OCI-LY7 (cell line): ENCODE results near the gene BRCA2. TPM values are rescaled to one million over a fixed set of nuclear protein-coding genes. Genes with fewer than 3 reads are reported as not detected.

ENCODE experiments used
- BruUV-seq: library from RNA; stranded (reverse); fragments of 400-500 nt; replicated peaks from 2 replicates; lab custom pipeline; 2021; lab: Mats Ljungman, UMichigan
- CTCF ChIA-PET: fragments of 300-600 bp; sonication (Branson Sonifier 250); formaldehyde crosslinking; loops from one replicate; lab custom pipeline; 2022; ENCODE audit warnings: antibody characterized with exemption; ENCODE audit not compliant: unreplicated experiment; lab: Charles Lee
- POLR2A ChIA-PET: fragments of 300-600 bp; sonication (Branson Sonifier 250); formaldehyde crosslinking; loops from one replicate; lab custom pipeline; 2022; ENCODE audit warnings: antibody characterized with exemption; lab: Charles Lee
- DNase-seq: peaks from one replicate; pipeline ENCODE4 v3.0.0-alpha.2; 2015; ENCODE audit warnings: low spot score
- H2AFZ ChIP-seq: fragments of 200-600 bp; sonication (generic), shearing (Covaris generic); 2 replicates; pipeline ENCODE4 v1.6.1; 2014; ENCODE audit warnings: mild to moderate bottlenecking, antibody characterized with exemption, low read length, moderate library complexity
- H3K27ac ChIP-seq: fragments of 200-600 bp; sonication (generic); 2 replicates; pipeline ENCODE4 v1.5.1; 2014; ENCODE audit warnings: mixed run types, low read depth, mild to moderate bottlenecking, moderate library complexity, low read length, inconsistent platforms; ENCODE audit not compliant: poor library complexity, severe bottlenecking
- H3K36me3 ChIP-seq: fragments of 200-600 bp; sonication (generic); 2 replicates; pipeline ENCODE4 v1.6.1; 2014; ENCODE audit warnings: mild to moderate bottlenecking, antibody characterized with exemption, low read length, moderate library complexity, mixed read lengths; ENCODE audit not compliant: insufficient read depth
- H3K4me1 ChIP-seq: fragments of 200-600 bp; sonication (generic); 2 replicates; pipeline ENCODE4 v1.5.1; 2014; ENCODE audit warnings: mild to moderate bottlenecking, low read length; ENCODE audit not compliant: insufficient read depth, poor library complexity, severe bottlenecking
- H3K4me2 ChIP-seq: fragments of 200-600 bp; sonication (generic); 2 replicates; pipeline ENCODE4 v1.6.1; 2014; ENCODE audit warnings: mild to moderate bottlenecking, low read length
- H3K4me3 ChIP-seq: fragments of 200-600 bp; sonication (generic); 2 replicates; pipeline ENCODE4 v1.5.1; 2014; ENCODE audit warnings: mild to moderate bottlenecking, low read depth, low read length; ENCODE audit not compliant: poor library complexity, severe bottlenecking
- H3K79me2 ChIP-seq: fragments of 200-600 bp; sonication (generic); 2 replicates; pipeline ENCODE4 v1.6.1; 2016; ENCODE audit warnings: low read depth, mild to moderate bottlenecking, low read length, moderate library complexity, mixed read lengths; ENCODE audit not compliant: insufficient read depth
- H3K9me2 ChIP-seq: fragments of 200-600 bp; sonication (generic); 2 replicates; pipeline ENCODE4 v1.6.1; 2016; ENCODE audit warnings: mild to moderate bottlenecking, low read length, mixed read lengths; ENCODE audit not compliant: insufficient read depth
- H3K9me3 ChIP-seq: fragments of 200-600 bp; sonication (generic); 2 replicates; pipeline ENCODE4 v1.6.1; 2014; ENCODE audit warnings: mild to moderate bottlenecking, mixed run types, low read length, mixed read lengths
- H4K20me1 ChIP-seq: fragments of 200-600 bp; sonication (generic); 2 replicates; pipeline ENCODE4 v1.6.1; 2014; ENCODE audit warnings: mild to moderate bottlenecking, antibody characterized with exemption, low read length, moderate library complexity, mixed read lengths; ENCODE audit not compliant: insufficient read depth
- EZH2phosphoT487 ChIP-seq: fragments of 200-600 bp; sonication (generic); IDR thresholded peaks from 2 replicates; pipeline ENCODE4 v1.6.1; 2018; ENCODE audit warnings: low read depth, borderline replicate concordance, mild to moderate bottlenecking, mixed run types, antibody characterized with exemption, low read length, moderate library complexity, mixed read lengths
- intact Hi-C: fragments of 100-400 bp; cut with micrococcal nuclease; formaldehyde crosslinking; loops from one replicate; pipeline ENCODE4 v1.10.0; 2022; ENCODE audit not compliant: unreplicated experiment
- total RNA-seq, 2 experiments: library from RNA; depleted of rRNA in 1 of 2; stranded (reverse); fragments of >200 nt in 1 of 2; shearing (Covaris generic) in 1 of 2; gene quantifications; 2 replicates each; pipeline ENCODE4 v1.2.3, GENCODE V29; 2014 to 2022
- TF ChIP-seq, protein P1 (sequence below): fragments of 200-600 bp; sonication (generic); conservative IDR thresholded peaks from 2 replicates; pipeline ENCODE4 v1.5.1; 2014; ENCODE audit warnings: mild to moderate bottlenecking, antibody characterized with exemption, low read length, moderate library complexity, mixed read lengths

The BRCA2 gene
- total RNA-seq, 2 experiments from 2014 or later: 25.8 to 34.3 TPM

DNA sequence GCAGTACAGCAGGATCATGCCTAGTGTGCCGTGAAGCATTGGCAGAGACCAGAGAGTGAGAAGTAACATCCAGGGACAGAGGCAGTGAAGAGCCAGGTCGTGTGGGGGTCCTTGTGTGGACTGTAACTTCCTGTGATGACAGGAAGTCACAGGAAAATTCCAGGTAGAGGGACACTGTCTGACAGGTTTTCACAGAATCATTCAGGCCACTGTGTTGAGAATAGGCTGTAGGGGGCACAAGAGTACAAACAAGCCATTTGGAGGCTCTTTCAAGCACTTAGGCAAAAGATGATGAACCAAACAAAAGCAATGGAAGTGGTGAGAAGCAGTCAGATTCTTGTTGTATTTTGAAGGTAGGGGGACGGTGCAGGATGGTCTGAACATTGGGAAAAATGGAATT is 66.2 kb downstream of the BRCA2 start:
- CTCF ChIA-PET: no interaction called here
- no peak for DNase-seq
- Histone ChIP-seq H3K27ac (no peak overlapping the region), H4K20me1 (no peaks in the 10 kb centered on the region), H3K36me3 (peaks cover 96% of the 10 kb centered on the region), H3K79me2 (no peaks in the 10 kb centered on the region), H3K9me2 (no peaks in the 10 kb centered on the region), H3K4me2 (no peak overlapping the region), H2AFZ (no peak overlapping the region), H3K9me3 (no peaks in the 10 kb centered on the region), H3K4me1 (no peaks in the 10 kb centered on the region), H3K4me3 (no peak overlapping the region)
- intact Hi-C loops: no loop called here
- POLR2A ChIA-PET: no interaction called here
- no TSS peak for BruUV-seq
- TF ChIP-seq, protein P1, sequence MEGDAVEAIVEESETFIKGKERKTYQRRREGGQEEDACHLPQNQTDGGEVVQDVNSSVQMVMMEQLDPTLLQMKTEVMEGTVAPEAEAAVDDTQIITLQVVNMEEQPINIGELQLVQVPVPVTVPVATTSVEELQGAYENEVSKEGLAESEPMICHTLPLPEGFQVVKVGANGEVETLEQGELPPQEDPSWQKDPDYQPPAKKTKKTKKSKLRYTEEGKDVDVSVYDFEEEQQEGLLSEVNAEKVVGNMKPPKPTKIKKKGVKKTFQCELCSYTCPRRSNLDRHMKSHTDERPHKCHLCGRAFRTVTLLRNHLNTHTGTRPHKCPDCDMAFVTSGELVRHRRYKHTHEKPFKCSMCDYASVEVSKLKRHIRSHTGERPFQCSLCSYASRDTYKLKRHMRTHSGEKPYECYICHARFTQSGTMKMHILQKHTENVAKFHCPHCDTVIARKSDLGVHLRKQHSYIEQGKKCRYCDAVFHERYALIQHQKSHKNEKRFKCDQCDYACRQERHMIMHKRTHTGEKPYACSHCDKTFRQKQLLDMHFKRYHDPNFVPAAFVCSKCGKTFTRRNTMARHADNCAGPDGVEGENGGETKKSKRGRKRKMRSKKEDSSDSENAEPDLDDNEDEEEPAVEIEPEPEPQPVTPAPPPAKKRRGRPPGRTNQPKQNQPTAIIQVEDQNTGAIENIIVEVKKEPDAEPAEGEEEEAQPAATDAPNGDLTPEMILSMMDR: peak; percentile 37; the same call in 1 of the 2 replicates
- no peak for TF ChIP-seq EZH2phosphoT487

DNA sequence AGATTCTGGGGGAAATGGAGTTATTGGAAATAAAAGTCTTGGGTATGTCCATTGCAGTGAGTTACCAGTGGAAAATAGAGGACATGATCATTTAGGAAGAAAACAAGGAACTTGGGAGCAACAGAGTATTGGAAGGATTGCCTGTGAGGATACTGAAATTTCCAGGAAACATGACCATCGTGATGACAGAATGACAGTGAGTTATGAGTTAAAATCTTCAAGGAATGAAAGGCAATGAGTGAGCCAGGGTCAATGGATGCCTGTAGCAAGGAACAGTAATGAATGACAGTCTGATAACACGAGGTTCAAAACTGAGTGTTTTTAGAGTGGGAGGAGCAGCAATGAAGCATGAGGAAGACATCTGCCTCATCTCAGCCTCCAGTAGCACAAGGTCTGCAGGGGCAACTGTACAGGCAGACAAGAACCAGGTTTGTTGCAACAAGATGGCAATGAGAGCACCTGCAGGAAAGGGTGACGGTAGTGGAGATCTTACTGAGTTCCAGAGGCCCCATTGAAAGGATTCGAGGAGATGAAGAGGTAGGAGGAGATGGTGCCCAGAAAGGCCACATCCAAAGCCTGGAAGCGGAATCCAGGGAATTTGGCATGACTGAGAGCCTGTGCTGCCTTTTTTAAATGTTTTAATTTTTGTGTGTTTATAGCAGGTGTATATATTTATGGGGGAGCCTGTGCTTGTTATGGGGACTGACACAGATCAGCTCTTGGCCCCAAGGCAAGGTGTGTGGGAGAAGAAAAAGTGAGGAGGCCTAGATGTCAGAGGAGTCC is 68.7 kb downstream of the BRCA2 start:
- Histone ChIP-seq H4K20me1 (no peaks in the 10 kb centered on the region), H3K9me2 (no peaks in the 10 kb centered on the region), H3K4me1 (no peaks in the 10 kb centered on the region), H3K27ac (no peak overlapping the region), H3K4me3 (no peak overlapping the region), H3K9me3 (no peaks in the 10 kb centered on the region), H2AFZ (no peak overlapping the region), H3K4me2 (no peak overlapping the region), H3K79me2 (no peaks in the 10 kb centered on the region), H3K36me3 (peaks cover 80% of the 10 kb centered on the region)
- TF ChIP-seq, protein P1: no peak
- no peak for TF ChIP-seq EZH2phosphoT487
- BruUV-seq: no TSS peak
- DNase-seq: no peak
- POLR2A ChIA-PET: interaction anchor here (1.1 kb wide), 1 partner anchor 20 kb away, joined by 3 read pairs; no protein-coding TSS in a partner anchor
- CTCF ChIA-PET: no interaction called here
- intact Hi-C loops: no loop called here

DNA sequence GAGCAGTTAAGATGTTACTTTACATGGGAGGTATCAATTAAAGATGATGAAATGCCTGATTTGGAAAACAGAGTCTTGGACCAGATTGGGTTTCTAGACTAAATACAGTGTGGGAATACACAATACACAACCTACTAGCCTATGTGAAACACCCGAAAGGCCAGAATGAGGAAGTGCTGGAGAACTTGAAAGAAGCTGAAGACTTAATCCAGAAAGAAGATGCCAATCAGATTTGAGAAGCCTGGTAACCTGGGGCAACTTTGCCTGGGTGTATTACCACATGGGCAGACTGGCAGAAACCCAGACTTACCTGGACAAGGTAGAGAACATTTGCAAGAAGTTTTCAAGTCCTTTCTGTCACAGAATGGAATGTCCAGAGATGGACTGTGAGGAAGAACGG is 69.4 kb downstream of the BRCA2 start:
- Histone ChIP-seq H3K27ac (no peak overlapping the region), H3K9me2 (no peaks in the 10 kb centered on the region), H3K4me1 (no peaks in the 10 kb centered on the region), H2AFZ (no peak overlapping the region), H3K4me2 (no peak overlapping the region), H3K36me3 (peaks cover 80% of the 10 kb centered on the region), H3K79me2 (no peaks in the 10 kb centered on the region), H4K20me1 (no peaks in the 10 kb centered on the region), H3K4me3 (no peak overlapping the region), H3K9me3 (no peaks in the 10 kb centered on the region)
- DNase-seq: peak; percentile 4
- TF ChIP-seq, protein P1: no peak
- no peak for TF ChIP-seq EZH2phosphoT487
- ChIA-PET CTCF (no interaction called here), POLR2A (interaction anchor here (0.5 kb wide), 1 partner anchor 115 kb away, joined by 4 read pairs; no protein-coding TSS in a partner anchor)
- BruUV-seq: no TSS peak
- intact Hi-C loops: no loop called here
